ENCODE measurements around the gene SUFU.

The SUFU gene

DNA sequence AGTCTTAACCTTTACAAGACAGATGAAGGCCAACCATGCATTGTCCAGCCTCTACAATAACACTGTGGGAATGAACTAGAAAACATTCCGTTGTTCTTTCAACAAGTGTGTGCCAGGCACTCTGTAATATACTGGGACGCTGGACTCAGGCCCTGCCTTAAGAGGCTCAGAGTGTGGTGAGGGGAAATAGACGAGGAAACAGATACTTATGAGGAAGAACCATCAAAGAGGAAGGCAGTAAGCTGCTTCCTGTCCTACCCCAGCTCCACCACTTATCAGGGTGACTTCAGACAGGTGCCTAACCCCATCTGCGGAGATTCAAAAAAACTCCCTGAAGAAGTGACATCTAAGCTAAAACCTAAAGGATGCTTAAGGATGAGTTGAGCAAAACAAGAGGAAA lies 131.6 kb downstream of the SUFU start:
- DNase-seq (ENCODE audit: low read depth in 2 of 2): no peak

DNA sequence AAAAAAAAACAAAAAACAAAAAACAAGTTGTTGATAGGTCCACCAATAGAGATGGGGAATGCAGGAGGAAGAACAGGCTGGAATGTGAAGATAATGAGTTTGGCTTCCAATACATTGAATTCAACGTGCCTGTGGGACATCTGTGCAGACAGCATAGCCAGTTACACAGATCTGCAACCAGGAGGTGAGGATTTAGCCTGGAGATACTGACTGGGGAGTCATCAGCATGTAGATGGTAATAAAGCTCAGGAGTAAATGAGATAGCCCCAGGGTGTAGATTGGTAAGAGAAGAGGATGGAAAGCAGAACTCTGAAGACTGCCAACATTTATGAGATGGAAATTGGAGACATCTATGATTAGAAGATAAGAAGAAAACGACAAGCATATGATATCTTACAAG lies 135.8 kb downstream of the SUFU start:
- no peak for DNase-seq (ENCODE audit: low read depth in 2 of 2)

DNA sequence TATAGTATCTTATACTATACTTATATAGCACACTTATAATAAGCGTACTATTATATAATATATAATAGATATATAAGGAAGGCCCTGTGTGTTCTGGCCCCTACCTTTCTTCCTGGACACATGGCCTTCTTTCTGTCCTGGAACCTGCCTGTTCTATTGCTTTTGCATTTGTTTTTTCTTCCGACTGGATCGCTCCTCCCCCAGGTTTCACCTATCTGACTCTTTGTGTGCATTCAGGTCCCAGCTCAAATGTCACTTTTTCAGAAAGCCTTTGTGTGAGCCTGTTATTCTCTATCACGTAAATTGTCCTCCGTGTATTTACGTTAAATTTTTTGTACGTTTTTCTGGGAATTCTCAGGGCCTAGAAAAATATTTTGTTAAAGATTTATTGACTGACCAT lies 137.6 kb downstream of the SUFU start:
- DNase-seq (ENCODE audit: low read depth in 2 of 2): no peak

DNA sequence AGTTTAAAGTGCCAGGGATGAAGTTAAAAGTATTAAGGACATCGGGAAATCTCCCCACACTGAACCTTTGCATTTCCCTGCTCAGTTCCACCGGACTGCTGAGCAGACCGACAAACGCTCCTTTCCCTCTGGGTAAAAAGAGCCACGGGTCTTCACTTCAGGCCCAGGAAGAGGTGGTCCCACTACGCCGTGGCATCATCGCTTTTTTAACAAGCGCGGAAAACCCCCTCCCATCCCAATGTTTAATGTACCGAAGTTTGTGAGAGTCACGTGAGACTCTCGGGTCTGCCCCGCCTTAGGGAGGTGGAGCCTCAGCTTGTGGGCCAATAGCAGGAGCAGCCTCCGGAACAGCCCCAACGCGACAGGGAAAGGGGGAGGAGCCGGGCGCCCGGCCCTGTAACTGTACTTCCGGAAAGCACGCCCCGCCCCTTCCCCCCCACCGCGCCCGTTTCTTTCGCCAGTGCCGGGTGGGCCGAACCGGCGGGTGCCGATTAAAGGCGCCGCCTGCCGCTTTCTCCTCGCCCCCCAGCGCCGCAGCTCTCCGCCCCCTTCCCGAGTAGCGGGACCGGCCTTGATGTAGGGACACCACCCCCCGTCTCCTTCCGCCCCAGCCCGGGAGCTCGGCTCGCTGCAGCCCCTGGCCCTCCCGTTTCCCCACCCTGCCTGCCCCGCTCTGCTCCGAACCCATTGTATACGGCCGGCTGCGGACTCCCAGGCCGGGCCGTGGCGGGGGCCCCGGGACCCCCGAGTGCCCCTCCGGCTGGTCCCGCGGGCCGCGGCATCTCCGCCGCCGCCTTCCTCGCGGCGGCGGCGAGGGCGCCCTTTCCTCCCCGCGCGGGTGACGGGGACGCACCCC lies 138.3 kb downstream of the SUFU start:
- DNase-seq (ENCODE audit: low read depth in 2 of 2): peak; percentile 98

DNA sequence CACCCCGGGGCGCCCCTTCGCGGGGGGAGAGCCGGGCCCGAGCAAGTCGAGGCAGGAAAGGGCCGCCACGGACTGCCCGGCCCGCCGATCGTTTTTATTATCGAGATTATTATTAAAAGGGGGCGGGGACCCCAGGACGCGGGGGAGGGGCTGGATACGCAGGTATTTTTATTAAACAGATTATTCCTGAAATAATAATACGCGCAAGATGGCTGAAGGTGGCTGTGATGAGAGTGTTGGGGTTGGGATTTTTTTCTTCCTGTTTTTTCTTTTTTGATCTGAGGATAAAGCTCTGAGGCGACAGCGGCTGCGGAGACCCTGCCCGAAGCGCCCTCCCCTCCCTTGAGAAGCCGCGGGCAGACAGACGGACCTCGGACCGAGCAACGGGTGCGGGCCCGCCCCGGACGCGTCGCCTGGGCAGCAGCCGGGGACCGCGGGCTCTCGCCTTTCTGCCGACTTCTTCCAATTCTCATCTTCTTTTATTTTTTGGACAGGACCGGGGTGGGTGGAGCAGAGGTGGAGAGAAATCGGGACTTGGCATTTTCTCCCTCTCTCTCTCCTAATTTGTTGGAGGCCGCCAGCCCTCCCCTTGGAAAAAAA lies 139.1 kb downstream of the SUFU start:
- DNase-seq (ENCODE audit: low read depth in 2 of 2): no peak

DNA sequence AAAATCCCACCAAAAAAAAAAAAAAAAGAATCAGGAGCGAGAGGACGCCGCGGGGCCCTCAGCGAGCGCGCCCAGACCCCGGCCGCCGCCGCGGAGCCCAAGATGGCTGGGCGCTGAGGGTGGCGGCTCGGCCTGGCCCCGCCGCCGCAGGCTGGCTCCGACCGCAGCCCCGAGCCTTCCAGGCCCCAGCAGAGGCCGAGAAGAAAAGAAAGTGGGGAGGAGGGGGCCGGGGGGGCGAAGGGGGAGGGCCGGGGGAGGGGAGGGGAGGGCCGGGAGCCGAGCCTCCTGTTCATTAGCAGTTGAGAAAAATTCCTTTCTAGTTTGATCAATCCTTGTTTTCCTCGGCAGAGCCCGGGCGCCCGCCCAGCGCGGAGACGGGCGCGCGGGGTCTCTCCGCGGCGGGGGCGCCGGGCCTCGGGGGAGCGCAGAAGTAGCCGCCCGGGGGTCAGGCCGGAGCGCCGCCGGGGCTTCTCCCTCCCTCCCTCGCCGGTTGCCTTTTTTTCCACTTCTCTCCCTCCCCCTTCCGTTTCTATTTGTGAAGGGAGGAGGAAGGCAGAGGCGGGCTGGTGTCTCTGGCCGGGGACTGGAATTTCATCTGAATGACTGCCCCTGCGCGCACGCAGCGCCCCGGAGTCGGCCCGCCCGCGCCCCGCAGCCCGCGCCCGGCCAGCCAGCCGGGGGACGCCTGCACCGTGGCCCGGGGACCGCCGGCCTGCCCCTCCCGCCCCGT lies 139.7 kb downstream of the SUFU start:
- peak in 1 of 2 donors; percentile 40 for DNase-seq (ENCODE audit: low read depth in 2 of 2)

DNA sequence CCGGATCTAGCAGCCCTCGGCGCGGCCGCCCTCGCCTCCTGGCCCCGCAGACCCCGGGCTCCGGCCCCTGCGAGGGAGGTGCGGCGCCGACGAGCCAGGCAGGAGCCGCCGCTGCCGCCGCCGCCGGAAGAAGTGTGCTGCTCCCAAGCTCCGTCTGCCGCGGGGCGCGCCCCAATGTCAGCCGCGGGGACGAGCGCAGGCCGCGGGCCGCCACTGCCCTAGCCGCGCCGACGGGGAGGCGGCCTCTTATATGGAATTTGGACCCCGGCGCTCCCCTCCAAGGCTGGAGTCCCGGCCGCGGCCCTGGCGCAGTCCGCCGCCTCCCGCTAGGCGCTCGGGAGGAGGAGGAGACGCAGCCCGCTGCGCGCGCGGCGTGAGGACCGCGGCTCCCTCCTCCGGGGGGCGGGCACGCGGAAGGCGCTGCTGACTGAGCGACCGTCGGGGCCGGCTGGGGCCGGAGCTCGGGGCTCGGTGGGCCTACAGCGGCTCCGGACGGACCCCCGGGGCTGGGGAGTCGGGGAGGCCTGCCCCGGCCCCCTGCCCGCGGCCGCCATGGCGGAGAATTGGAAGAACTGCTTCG lies 140.4 kb downstream of the SUFU start, which contains the start of gene TRIM8:
TSS of gene TRIM8 (plus strand) at position 414 of the 580 bp plus-strand sequence. CDS start at position 553, 139 bp downstream.
- DNase-seq (ENCODE audit: low read depth in 2 of 2): peak in 1 of 2 donors; percentile 42

DNA sequence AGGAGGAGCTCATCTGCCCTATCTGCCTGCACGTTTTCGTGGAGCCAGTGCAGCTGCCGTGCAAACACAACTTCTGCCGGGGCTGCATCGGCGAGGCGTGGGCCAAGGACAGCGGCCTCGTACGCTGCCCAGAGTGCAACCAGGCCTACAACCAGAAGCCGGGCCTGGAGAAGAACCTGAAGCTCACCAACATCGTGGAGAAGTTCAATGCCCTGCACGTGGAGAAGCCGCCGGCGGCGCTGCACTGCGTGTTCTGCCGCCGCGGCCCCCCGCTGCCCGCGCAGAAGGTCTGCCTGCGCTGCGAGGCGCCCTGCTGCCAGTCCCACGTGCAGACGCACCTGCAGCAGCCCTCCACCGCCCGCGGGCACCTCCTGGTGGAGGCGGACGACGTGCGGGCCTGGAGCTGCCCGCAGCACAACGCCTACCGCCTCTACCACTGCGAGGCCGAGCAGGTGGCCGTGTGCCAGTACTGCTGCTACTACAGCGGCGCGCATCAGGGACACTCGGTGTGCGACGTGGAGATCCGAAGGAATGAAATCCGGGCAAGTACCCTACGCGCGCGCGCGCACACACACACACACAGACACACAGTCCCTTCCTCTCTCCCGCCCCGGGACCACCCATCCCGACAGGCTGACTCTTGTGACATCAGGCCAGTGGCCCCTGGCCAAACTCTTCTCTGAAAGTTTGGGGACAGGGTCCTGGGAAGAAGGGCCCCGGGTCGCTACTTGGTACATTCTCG lies 141.0 kb downstream of the SUFU start:
- DNase-seq (ENCODE audit: low read depth in 2 of 2): peak; percentile 69

DNA sequence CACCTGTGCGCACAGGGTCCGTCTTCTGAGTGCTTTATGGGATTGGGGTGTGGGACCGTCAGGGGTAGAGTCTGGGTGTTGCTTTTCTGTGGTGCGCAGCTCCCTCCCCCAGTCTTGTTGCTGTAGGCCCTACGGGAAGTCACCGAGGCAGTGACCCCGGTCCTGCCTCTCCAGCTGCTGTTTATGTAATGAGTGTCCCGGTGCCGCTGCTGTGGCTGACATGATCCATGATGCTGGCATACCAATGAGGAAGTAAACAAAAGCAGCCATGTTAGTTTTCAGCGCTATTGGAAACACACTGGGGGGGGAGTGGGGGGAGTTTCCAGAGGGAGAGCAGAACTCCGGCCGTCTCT lies 141.6 kb downstream of the SUFU start:
- no peak for DNase-seq (ENCODE audit: low read depth in 2 of 2)

DNA sequence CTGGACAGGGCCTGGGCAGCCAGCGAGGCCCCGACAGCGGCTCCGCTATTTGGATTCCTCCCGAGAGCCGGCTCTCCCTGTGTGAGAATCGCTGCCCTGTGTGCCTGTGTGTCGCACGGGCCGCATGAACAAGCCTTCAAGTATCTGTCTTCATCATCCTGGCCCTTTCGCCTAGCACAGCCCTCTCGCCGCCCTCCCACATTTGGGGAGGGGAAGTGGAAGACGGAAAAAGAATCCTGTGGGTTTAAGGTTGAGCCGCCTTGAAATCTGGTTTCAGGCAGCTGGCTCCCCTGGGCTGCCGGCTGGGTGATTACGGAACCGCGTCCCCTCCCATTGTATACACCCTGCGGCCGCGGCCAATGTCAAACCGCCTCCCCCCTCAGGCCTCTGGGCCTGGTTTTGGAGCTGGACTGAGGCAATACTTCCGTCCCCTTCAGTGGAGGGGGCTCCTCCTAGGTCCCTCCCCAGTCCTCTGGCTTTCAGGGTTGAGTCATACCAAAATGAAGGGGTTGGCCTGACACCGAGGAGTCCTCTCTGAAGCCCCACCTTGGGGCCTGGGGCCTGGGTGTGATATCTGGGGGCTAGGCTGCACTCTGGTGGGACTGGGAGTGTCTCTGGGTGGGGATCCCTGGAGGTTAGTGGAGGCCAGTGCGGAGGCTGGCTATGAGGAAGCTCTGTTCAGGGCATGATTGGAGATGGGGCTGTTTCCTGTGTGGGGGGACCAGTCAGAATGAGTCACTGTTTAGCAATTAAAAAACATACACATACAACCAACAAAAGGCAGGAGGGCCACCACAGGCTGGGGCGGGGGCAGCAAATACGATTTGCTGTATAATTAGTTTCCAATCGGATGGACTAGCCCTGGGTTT lies 142.2 kb downstream of the SUFU start:
- DNase-seq (ENCODE audit: low read depth in 2 of 2): peak; percentile 78 to 80

DNA sequence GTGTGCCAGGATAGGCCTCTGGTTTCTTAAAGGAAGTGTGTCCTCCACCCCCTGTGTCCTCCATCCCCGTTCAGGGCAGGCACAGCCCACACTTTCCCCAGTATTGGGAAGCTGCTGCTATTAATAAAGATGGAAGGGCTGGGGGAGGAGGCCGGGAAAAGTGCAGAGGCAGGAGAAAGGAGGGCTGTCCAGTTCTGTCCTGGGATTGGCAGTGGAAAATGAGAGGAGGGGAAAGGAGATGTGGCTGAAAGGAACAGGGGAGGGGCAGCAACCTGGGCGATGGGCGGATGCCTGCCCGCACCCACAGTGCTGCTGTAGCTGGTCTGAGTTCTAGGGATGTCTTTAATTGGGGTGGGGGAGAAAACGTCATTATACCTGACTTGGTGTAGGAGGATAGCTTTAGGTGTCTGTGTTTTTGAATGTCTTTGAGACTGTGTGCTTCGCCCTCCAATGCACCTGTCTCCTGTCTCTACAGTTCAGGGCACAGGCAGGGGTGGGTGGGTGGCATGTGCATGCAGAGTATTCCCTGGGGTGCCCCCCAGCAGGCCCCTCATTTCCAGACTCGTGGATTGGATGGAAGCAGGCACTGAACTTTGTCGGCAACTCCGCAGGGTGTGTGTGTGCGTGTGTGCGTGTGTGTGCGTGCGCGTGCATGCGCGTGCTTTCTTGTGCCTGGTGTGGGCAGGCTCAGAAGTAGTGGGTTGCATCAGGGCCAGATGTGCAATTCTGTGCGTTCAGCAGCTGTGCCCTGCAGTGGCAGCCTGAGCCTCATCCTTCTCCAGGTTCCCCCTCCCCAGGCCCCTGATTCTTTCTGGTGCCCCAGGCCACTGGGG lies 143.1 kb downstream of the SUFU start:
- DNase-seq (ENCODE audit: low read depth in 2 of 2): peak in 1 of 2 donors; percentile 36

DNA sequence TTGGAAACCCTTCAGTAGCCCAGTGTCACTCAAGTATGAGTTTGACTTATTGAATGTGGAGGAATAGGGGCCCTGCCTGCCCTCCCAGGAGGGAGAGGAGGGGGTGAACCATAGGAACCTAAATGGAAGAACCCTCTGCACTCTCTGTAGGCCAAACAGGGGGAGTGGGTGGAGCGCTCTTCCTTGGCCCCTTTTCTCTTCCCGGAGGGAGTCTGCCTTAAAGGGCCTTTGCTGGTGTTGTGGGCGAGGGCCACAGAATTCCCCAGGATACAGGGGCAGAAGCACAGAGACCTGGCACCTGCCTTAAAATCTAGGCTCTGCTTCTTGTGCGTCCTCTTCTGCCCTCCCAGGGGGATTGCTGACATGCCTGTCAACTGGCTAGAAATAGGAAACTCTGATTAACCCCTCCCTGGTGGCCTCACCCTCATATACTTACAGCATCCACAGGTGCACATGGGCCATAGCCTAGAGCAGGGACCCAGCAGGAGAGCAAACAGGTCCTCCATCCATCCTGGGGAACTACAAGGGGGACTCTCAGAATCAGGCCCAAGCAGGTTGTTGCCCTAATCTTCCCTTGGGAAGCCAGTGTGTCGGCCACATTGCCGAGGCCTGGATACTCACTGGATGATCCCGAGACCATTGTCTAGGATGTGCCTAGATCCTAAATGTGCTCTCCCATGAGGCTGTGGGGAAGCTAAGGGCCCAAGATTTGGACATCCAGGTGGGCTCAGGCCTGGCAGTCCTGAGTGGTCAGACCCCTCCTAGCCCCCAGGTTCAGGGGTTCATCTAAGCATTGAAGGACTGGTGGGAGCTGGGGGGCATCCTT lies 143.9 kb downstream of the SUFU start:
- no peak for DNase-seq (ENCODE audit: low read depth in 2 of 2)

DNA sequence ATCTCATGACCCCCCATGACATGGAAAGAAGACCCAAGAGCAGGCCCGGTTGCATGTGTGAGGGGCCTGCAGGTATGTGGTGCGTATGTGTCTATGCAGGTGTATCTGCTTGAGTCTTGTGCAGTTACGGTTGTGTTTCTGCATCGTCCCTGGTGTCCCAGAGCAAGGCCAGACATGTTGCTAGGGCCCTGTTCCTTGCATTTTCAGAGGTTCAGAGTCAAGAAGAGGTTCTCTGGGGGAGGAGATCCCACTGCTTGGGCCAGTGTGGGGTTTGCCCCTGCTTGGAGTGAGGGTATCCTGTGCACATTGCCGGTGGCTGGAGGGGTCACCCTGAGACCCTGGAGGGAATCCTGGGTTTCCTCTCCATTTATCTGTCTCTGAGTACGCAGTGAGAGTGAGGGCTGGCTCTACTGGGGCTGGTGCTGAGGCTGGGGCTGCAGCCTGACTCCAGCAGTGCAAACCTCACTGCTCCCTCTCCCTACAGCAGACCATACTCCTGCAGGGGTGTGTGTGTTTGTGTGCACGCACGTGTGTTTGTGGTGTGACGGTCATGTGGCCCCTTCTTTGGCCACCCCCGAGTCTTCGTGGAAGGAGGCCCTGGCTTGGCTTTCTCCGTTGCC lies 144.6 kb downstream of the SUFU start:
- no peak for DNase-seq (ENCODE audit: low read depth in 2 of 2)

DNA sequence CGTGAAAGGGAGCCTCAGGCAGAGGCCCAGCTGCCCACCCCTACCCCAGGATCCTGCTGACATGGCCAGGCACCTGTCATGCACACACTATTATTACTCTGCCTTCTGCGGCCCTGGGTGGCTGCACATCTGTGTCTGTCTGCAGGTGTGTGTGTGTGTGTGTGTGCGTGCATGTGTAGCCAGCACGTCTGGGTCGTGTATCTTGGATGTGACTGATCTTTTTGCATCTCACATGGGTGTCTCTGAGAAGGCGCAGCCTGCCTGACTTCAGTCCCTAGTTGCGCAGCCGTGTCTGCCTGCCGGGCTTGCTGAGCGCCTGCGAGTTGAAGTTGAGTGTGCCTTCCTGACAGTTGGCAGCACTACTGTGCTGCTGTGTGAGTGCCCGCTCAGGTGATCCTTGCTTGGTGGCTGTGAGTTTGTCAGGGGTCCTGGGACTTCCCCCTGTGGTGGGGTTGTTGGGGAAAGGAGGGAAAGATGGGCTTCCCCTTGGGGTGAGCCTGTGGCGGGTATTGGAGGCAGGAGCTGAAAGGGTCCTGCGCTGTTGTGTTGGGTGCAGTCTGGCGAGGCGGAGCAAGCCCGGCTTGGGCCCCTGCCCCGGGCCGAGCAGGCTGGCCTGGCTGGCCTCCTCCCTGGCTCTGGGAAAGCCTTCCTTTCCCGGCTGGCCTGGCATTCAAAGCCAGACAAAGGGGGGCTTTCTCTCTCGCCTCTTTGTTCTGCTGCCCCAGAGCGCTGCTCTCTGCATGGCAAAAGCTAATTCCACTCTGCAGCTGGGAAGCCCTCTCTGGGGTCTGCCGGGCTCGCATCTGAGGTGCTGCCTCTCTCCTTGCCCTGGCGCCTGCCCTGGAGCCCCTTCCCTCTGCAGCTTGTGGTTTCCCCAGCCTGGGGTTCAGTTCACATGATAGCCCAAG lies 145.4 kb downstream of the SUFU start:
- DNase-seq (ENCODE audit: low read depth in 2 of 2): no peak

DNA sequence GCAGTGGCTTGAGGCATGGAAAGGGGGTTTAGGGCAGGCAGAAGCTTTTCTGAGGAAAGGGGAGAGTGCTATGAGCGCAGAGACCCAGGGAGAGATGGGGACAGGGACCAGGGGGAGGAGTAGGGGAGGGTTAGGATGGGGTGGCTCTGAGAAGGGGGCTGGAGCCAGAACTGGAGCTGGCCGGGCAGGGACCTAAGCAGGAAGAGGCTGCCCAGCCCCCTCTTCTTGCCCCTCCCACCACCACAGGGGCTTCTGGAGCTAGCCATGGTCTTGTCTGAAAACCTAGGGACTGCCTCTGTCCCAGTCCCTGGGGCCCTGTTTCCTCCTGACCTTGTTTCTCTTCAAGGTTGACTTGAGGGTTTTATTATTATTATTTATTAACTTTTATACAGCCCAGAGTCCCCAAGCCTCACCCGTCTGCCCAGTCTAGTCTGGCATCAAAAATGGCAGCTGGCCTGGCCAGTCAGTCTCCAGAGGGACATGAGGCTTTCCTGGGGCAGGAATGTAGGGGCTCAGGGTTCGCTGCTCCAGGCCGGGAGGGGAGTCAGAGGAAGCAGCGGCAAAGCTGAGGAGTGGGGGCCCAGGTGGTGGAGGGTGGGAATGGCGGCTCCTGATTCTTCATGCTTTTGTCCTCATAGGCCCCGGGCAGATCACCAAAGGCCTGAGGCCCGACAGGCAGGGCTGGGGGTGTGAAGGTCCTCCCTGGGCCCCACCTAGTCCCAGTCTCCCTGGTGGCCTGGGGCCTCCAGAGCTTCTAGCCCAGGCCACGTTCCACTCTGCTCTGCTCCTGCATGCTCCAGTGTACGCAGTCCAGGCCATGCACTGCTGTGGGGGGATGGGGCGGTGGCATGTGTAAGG lies 146.3 kb downstream of the SUFU start:
- DNase-seq (ENCODE audit: low read depth in 2 of 2): no peak

Data from stimulated activated CD8-positive, alpha-beta memory T cell treated with anti-CD3 and anti-CD28 coated beads, Interleukin-15, amount 100 ng/mL, for 48 hours (primary cell).